T-helper 2 cell (primary cell): Measurements from ENCODE around the gene PRRG4.
"Not testable (repeated sequence)": the region's sequence is repeated elsewhere in the genome, so short reads cannot be mapped to it uniquely, and the experiment has no call there.

Experiments
- DNase-seq, 5 experiments: peaks; one replicate each; pipeline versions ENCODE4 v3.0.0 to v3.0.0-alpha.2; 2012 to 2022

Gene PRRG4

DNA sequence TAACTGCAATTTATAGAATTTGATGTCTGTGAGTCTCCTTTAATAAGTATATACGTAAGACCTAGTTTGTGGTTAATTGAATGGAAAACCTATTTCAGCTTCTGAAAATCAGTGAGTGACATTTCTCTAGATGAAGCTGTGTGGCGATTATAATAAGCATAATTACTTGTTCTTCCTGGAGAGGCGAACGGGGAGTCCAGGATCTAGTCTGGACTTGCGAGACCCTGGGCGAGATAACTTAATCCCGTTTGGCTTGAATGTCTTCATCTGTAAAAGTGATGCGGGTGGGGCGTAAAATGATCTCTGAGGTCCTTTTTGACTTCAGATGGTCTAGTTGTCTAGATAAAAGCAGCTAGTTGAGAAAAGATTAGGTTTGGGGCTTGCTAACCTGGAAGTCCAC lies 1.1 kb downstream of the PRRG4 start:
- DNase-seq: no peak

DNA sequence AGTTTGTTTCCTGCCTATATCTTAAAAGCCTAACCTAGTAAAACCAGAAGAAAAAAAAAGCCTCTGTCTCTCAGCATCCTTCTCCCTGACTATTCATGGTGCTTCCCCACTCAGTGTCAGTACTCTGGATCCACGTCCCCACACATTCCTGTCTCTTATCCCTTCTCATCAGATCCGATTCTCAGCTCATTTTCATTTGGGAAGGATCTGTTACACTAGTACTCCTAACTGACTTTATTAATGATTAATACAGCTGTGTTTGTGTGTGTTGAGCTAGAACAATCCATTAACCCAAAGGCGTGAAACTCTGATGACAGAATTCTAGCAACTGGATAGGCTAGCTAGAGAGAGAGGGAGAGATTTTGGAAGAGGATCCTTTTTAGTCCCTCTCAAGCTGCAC lies 1.5 kb downstream of the PRRG4 start:
- DNase-seq: no peak

DNA sequence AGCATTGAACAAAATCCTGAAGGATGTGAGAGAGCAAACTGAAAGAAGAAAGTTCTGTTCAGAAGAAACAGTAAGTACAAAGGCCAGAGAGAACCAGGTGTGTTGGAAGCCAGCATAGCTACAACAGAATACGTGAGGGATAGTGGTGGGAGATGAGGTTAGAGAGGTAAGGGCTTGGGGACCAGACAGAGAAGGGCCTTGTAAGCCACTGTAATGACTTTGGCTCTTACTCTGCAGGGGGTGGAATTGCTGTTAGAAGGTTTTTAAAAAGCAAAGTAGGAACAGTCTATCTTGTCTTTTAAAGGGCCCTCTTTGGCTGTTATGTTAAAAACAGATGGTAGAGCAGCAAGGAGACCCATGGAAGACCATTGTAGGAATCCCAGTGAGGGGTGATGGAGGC lies 4.2 kb downstream of the PRRG4 start:
- no peak for DNase-seq

DNA sequence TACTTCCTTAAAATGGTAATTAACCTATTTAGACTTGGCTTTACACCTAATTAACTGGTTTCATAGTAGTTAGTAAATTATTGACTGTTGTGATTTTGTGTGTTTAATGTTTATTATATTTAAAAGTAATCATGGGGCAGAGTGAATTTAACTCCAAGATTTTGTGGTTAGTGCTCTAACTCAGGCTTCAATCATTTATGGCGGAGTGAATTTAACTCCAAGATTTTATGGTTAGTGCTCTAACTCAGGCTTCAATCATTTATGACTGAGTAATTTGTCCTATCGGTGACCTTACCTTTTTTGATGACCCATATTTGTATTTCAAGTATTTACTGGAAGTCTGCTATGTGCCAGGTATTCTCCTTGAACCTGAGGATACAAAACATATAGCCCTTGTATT lies 7.2 kb downstream of the PRRG4 start:
- no peak for DNase-seq

DNA sequence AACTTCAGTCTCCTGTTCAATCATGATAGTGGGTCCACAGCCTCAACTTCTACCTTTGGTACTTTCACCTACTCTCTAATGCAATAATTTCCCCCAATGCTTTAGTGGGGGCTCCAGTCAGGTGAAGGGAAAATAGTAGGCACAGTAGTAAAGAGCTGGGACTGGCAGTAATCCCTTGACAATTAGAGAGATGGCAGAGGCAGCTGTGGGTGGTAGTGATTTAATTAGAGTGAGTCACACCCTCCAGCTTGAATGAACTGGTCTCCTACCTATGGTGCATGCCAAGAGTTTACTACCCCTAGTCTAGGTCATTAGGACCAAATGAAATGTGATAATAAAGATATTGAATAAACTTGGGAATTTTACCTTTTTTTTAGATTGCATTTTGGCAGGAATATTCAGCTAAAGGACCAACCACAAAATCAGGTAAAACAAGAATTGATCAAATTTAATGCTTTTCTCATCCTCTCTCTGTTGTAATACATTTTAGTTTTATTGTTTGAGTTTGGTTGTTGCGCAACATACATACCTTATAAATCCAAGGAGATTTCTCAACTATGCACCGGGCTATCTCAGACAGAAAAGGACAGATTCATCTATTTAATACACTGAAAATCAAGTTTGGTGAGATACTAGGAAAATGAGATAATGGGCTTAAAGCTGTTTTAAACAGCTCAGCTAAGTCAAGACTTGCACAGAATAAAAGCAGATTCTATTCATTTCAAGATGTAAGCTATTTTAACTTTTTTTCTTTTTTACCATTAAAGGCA lies 9.0 kb downstream of the PRRG4 start:
- no peak for DNase-seq

DNA sequence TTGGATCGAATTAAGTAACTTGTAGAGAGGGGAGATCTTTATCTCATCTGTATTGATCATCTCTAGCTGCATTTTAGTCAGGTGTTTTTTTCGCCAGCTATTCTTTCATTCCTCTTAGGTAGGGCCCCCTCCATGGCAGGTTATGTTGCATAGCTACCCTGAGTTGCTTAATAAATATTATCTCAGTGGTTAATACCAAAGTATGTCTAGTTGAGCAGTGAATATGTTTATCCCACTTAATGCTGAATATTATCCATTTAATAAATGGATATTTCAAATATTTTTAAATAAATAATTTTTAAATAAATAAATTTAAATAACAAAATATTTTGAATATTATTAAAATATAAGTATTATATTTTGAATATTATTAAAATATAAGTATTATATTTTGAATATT lies 9.6 kb downstream of the PRRG4 start:
- no peak for DNase-seq

DNA sequence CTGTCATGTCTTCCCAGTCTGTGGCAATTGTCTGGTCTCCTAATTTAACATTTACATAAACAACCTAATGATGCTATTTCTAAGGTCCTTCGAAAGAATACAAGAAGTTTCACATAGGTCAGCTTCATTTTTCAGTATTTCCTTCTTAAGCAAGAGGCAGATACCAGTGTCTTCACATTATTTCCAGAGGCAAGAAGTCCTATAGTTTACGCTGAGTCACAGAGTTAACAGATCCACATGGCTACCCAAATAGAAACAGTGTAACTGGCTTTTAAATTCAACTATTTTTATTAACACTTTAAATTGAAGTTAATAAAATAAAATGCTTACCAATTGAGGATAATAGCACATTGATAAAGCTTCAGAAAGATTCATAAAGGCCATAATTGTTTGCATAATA lies 10.9 kb downstream of the PRRG4 start:
- no peak for DNase-seq

DNA sequence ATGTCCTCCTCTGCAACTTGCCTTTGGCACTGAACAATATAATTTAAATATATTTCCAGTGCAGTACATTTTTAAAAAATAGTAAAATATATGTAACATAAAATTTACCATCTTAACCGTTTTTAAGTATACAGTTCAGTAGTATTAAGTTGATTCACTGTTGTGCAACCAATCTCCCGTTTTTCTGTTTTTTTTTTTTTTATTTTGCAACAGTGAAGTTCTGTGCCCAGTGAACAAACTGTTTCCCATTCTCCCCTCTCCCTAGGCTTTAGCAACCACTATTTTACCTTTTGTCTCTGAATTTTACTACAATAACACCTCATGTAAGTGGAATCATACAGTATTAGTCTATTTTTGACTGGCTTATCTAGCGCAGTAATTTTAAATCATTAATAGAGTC lies 13.8 kb downstream of the PRRG4 start:
- no peak for DNase-seq

DNA sequence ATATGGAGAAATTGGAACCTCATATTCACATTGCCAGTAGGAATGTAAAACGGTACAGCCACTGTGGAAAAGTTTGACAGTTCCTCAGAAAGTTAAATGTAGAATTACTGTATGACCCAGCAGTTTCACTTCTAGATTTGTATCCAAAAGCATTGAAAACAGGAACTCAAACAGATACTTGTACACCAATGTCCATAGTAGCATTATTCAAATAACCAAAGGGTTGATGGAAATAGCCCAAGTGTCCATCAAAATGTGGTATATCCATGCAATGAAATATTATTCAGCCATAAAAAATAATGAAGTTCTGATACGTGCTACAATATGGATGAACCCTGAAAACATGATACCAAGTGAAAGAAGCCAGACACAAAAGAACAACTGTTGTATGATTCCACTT lies 17.8 kb downstream of the PRRG4 start:
- no peak for DNase-seq

DNA sequence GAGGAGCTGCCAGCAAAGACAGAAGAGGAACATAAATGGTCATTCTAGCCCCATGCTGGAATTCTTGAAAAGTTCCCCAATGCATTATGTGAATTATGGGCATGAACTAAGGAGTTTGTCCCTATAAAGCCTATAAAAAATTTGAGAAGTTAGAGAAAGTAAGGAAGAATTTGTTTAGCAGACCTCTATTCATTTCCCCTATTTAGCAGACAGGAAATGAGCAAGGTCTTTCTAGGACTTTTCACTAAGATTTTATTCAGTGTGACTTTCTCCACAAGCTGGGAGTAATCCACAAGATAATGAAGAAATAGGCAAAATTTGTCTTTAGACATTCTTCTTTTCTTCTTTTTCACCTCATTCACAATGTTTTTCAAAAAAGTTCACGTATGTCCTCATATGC lies 20.0 kb downstream of the PRRG4 start:
- no peak for DNase-seq

DNA sequence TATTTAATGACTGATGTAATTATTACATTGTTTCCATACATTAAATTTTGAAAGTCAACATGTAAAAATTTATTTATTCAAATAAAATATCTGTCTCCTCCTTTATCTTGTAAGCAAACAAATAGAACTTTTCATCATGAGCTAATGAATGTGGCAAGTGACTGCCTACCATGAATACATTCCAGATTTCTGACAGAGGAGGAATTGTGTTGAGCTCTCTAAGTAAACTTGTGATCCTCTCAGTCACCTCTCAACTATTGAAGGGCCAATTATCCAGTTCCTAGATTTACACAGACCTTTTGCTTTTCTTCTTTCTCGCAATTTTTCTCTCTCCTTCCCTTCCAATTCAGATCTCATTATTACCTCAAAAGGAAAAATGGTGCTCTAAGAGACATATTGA lies 21.5 kb downstream of the PRRG4 start:
- no peak for DNase-seq

DNA sequence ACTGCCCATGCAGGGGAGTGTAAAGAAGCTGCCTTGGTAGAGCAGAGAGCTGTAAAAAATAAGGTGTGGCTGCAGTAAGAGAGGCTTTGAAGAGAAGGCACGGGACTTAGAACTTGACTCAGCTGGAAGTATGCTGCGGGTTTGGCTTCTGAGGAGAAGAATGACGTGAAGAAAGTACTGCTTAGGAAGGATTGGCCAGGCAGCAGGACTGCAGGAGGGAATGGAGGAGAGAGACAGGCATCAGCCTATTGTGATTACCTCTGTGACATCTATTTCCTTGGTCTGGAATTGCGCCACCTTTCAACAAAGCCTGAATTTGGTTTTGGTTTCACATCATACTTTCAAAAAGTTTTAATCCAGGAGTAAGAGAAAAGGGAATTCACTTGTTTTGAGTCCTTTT lies 22.5 kb downstream of the PRRG4 start:
- no peak for DNase-seq

DNA sequence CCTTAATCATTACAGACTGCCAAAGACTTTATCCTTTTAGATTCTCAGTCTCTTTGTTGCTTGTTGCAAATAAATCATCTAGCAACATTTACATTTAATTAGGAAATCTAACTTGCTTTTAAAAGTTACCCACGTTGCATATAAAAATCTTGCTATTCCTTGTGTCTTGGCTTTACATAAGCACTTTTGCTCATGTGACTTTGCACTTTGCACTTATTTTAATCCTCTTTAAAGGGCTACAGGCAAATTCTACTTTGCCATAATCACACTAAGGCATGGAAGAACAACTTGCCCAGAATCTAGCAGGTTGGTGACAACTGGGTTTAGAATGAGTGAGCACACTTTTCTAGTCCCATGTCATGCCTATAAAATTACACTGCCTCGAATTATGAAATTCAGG lies 25.9 kb downstream of the PRRG4 start:
- DNase-seq: no peak

DNA sequence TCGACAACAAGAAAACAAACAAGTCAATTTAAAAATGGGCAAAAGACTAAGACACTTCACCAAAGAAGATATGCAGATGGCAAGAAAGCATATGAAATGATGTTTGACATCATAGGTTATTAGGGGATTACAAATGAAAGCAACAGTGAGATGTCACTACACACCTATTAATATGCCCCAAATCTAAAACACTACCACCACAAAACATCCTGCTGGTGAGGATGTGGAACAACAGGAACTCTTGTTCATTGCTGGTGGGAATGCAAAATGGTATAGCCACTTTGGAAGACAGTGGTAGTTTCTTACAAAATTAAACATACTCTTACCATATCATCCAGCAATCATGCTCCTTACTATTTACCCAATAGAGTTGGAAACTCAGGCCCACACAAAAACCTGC lies 29.0 kb downstream of the PRRG4 start:
- no peak for DNase-seq

DNA sequence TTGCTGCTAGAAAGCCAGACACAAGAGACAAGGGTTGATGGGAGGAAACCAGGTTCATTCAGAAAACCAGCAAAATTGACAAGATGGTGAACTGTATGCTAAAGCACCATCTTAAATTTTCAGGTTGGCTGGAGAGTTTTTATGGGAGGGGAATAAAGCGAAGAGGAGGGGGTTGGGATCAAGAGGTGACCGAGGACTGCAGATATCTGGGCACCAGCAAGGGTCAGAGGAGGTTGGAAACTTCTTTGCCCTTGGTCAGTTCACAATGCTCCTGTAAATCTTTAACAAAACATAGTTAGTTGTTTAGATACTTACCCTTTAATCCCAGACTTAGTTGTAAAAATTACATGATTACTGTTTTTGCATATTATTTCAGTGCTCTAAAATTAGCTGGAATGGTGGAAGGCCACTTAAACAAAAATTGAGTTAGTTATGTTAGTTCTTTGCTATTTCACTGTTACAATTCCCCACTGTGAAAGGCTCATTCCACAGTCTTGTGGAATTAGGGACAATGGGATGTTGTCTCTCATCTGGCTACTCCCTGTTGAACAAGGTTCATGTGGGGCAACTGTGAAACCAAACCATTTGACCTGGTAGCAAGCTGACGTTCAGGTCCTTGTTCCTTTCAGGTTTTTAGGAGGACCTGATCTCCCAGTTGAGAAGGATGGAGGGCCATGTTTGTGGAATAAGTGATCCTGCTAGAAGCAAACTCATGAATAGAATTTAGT lies 32.3 kb downstream of the PRRG4 start:
- DNase-seq: no peak

DNA sequence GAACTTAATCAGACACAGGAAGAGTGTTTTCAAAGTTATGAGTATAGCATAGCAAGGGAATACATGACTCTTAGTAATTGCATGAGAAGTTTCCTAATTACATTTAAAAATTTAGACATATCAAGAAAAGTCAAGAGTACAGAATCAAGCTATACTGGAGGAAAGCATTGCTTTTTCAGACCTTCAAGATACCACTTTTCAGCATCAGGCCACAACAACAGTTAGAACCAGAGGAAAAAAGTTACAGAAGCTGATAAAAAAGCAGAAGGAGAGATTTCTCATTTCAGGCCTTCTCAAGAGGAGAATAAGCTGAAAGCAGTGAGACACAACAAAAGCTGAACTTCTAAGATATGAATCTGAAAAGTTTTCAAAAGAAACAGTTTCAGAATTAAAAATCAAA lies 34.8 kb downstream of the PRRG4 start:
- peak in 1 of 5 experiments; percentile 69 for DNase-seq

DNA sequence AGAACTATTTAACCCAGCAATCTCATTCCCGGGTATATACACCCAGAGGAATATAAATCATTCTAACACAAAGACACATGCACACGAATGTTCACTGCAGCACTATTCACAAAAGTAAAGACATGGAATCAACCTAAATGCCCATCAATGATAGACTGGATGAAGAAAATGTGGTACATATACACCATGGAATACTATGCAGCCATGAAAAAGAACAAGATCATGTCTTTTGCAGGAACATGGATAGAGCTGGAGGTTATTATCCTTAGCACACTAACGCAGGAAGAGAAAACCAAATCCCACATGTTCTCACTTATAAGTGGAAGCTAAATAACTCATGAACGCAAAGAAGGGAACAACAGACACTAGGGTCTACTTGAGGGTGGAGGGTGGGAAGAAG lies 39.0 kb downstream of the PRRG4 start:
- DNase-seq: not testable (repeated sequence)

DNA sequence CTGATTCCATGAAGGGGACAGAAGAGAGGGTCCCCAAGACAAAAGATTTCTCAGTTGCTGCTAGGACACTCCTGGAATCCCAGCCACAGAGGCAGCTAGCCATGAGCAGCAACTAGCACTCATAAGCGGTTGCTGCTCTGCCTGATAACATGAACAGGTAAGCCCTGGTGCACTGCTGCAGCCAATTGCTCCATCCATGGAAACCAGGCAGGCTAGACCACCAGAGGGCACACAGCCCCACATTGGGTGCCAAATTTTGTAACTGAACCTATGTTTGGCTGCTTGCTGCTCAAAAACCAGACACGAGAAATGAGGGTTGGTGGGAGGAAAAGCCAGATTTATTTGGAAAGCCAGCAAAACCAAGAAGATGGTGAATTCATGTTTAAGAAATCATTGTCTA lies 40.9 kb downstream of the PRRG4 start:
- DNase-seq: peak in 1 of 5 experiments; percentile 23

DNA sequence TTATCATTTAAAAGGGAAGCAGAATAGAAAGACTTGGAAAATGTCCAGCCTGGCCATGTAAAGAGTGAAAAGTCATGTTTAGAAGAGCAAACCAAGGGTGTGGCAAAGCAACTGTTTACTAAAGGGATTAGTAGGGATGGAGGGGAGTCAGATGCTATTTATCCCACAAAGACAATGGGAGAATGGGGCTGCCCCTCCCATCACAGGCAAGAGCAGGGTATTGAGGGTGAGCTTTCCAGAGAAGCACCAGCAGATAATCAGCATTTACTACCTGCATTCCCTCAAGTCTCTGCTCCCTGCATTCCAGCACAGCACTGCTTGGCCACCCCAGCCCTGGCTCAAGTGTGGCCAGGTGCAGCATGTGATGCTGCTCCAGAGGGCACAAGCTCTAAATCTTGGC lies 44.4 kb downstream of the PRRG4 start:
- no peak for DNase-seq

DNA sequence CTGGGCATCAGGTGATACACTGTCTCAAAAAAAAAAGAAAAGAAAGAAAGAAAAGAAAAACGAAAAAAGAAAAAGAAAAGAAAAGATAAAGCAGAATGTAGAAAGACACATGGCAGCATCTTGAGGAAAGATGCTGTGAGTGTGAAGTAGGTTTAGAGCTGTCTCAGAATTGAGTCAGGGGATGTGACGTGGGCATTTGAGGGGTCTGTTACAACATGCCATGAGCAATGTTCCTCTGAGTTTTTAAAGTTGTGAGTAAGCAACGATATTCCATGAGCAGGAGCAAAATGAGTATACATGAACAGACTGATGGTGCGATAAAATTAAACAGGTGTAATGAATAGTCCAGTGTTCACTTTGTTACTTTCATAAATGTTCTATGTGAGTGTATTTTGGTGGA lies 51.6 kb downstream of the PRRG4 start:
- DNase-seq: no peak

DNA sequence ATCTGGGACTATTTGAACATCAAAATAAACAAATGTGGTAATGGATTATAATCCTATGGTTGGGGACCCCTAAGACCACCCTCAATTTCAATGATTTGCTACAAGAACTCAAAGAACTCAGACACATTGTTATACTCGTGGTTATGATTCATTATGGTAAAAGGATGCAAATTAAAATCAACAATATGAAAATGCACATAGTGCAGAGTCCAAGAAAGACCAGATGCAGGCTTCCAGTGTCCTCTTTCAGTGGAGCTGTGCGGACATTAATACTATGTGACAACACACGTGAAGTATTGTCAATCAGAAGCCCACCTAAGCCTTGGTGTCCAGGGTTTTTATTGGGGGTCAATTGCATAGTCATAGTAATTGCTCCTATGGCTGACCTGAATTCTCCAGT lies 53.7 kb downstream of the PRRG4 start:
- no peak for DNase-seq

DNA sequence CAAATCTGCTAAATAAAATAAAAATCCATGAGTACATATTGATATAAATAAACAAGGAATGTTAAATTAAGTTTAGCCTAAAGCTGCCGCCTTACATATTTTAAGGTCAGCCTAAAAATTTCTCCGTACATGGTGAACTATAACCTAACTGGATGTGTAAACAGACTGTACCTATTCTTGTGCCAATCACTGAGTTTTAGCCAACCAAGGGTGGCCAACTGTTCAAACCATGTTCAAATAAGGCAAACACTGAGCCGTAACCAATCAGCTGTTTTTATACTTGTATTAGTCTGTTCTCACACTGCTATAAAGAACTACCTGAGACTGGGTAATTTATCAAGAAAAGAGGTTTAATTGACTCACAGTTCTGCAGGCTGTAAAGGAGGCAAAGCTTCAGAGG lies 54.3 kb downstream of the PRRG4 start:
- no peak for DNase-seq

DNA sequence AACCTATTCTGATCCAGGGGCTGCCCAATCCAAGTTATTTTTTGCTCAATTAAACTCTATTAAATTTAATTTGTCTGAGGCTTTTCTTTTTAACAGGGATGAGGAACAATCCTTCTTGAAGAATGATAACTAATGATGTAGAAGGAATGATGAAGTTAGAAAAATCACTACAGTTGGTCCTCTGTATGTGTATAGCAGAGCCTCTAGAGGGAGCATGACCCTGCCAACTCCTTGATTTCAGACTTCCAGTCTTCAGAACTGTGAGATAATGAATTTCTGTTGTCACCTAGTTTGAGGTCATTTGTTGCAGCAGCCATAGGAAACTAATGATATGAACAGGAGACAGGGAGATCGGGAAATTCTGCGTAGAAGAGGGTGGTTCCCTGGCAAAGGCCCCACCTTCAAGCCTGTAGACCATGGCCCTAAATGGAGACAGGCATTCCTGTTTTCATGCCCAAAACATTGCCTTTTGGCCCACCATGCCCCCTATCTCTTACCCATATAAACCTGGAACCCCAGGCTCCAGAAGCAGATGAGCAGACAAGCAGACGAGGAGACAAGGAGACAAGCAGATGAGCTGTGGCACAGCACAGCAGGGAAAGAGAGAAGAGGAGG lies 55.1 kb downstream of the PRRG4 start:
- peak in 1 of 5 experiments; percentile 28 for DNase-seq

DNA sequence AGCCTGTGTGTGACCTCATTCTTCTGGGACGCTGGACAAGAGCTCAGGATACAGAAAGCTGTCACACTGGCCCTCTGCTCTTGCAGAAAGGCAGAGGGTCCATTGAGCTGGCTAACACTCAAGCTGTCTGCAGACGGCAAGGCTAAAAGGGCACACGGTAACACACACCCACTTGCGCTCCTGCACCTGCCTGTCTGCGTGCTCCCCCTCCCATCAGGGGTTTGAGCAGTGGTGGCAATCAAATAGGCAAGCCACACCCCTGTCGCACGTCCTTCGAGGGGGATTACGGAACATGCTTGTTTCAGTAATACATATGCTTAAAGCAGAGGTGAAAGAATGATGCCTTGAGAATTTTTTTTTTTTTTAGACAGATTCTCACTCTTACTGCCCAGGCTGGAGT lies 55.8 kb downstream of the PRRG4 start:
- DNase-seq: no peak
